ENCODE data around the gene DNM3. TPM values are rescaled to one million over a fixed set of nuclear protein-coding genes. Genes with fewer than 3 reads are reported as not detected.
A peak's percentile ranks its signal among the peaks of the same experiment; 100 is the strongest.

DNM3 gene
- total and polyA plus RNA-seq, 2 of the 8 experiments (the other 6 are each of a cell fraction or from before 2014, with no cell fraction given), result 2.0 to 8.5 TPM

- TF ChIP-seq KDM5A (IDR thresholded peaks at IDR 0.05; ENCODE audit: low read length) (no peak), JUND (IDR thresholded peaks at IDR 0.05; ENCODE audit: low read length) (no peak), HDAC6 (IDR thresholded peaks at IDR 0.05; ENCODE audit: low read depth, low read length) (no peak), TAF7 (optimal IDR thresholded peaks at IDR 0.05; ENCODE audit: borderline replicate concordance, low read depth, low read length) (no peak), FOSL1 (IDR thresholded peaks at IDR 0.05; ENCODE audit: insufficient read depth, low read depth, low read length) (no peak), SUZ12 (IDR thresholded peaks at IDR 0.05; ENCODE audit: low read length) (no peak), EGR1 (IDR thresholded peaks at IDR 0.05; ENCODE audit: borderline replicate concordance, low read depth, low read length) (no peak), NANOG (IDR thresholded peaks at IDR 0.05; ENCODE audit: insufficient read depth, low read depth, low read length, poor library complexity, severe bottlenecking) (no peak), PHF8 (conservative IDR thresholded peaks at IDR 0.05; ENCODE audit: low read depth, low read length) (no peak)
- TF ChIP-seq, protein P1, sequence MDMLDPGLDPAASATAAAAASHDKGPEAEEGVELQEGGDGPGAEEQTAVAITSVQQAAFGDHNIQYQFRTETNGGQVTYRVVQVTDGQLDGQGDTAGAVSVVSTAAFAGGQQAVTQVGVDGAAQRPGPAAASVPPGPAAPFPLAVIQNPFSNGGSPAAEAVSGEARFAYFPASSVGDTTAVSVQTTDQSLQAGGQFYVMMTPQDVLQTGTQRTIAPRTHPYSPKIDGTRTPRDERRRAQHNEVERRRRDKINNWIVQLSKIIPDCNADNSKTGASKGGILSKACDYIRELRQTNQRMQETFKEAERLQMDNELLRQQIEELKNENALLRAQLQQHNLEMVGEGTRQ (IDR thresholded peaks at IDR 0.05; ENCODE audit: low read length), result no peak
- POLR2A ChIA-PET (ENCODE audit: partially characterized antibody), result no interaction called here
- H4K91ac ChIP-seq (replicated peaks; ENCODE audit: insufficient read length, low read length), result no peak overlapping the region
- no peak overlapping the region for H3K4ac ChIP-seq (replicated peaks; ENCODE audit: insufficient read length, low read depth, low read length)
- no peaks in the 10 kb centered on the region for H3K27me3 ChIP-seq (replicated peaks in 1 of 4; ENCODE audit: control insufficient read depth in 3 of 4, extremely low read depth in 1 of 4, insufficient read depth in 3 of 4, low read length in 3 of 4)
- H2BK15ac ChIP-seq (ENCODE audit: low read length), result no peak overlapping the region
- no peaks in the 10 kb centered on the region for H3K9me3 ChIP-seq (ENCODE audit: insufficient read depth in 2 of 2, low read depth in 1 of 2, low read length in 1 of 2)
- no peaks in the 10 kb centered on the region for H3K4me1 ChIP-seq (replicated peaks in 1 of 4; ENCODE audit: control insufficient read depth in 3 of 4, insufficient read depth in 4 of 4, low read length in 3 of 4)
- no peak overlapping the region for H4K5ac ChIP-seq (ENCODE audit: insufficient read length, low read depth, low read length)
- no peak overlapping the region for H2AK5ac ChIP-seq (ENCODE audit: low read depth, low read length)
- peak overlapping the region; percentile 53 to 92 (median 90) for H3K4me3 ChIP-seq (ENCODE audit: extremely low read depth in 1 of 4, insufficient read depth in 2 of 4, low read depth in 3 of 4, low read length in 4 of 4)
- peak overlapping the region in 2 of 4 experiments; percentile 48 to 81; a peak in 1 of 7 replicates for H3K9ac ChIP-seq (replicated peaks in 1 of 4; ENCODE audit: extremely low read depth in 1 of 4, low read depth in 3 of 4, low read length in 3 of 4)
- peak overlapping the region; percentile 50 for H3K56ac ChIP-seq (replicated peaks; ENCODE audit: insufficient read length, low read depth, low read length)
- no peak overlapping the region for H2BK5ac ChIP-seq (ENCODE audit: low read depth, low read length)
- H3K23me2 ChIP-seq (ENCODE audit: low read depth, low read length), result no peaks in the 10 kb centered on the region
- H3K23ac ChIP-seq (ENCODE audit: insufficient read length), result no peak overlapping the region
- H3K79me1 ChIP-seq (ENCODE audit: low read depth, low read length), result 0 out of 2 replicates have a peak, but pooled peaks cover 3% of the 10 kb centered on the region
- DNase-seq (ENCODE audit: low read depth in 1 of 2, low spot score in 2 of 2), result no peak
- H2AFZ ChIP-seq (ENCODE audit: low read length), result no peak overlapping the region
- H3K27ac ChIP-seq (ENCODE audit: low read depth, low read length), result no peak overlapping the region
- no peak overlapping the region for H3K14ac ChIP-seq (ENCODE audit: insufficient read length)
- H2BK20ac ChIP-seq (ENCODE audit: low read length), result no peak overlapping the region
- no peak for FAIRE-seq
- H4K20me1 ChIP-seq (replicated peaks in 1 of 2; ENCODE audit: control insufficient read depth in 1 of 2, insufficient read depth in 2 of 2, low read length in 2 of 2), result peaks cover 0 to 2% of the 10 kb centered on the region in 2 experiments
- H4K8ac ChIP-seq (ENCODE audit: extremely low read depth, insufficient read depth, low read length), result no peak overlapping the region
- CTCF ChIA-PET (ENCODE audit: partially characterized antibody), result interaction anchor here (0.7 to 2.4 kb wide), 22 partner anchors 8 to 642 kb away, joined by 3 to 10 read pairs (median 4); no protein-coding TSS in a partner anchor
- H2BK12ac ChIP-seq (ENCODE audit: low read depth, low read length), result no peak overlapping the region
- H2BK120ac ChIP-seq (replicated peaks; ENCODE audit: low read depth, low read length), result no peak overlapping the region
- WGBS, 2 experiments (ENCODE audit: extremely low coverage in 1 of 2, insufficient coverage in 1 of 2, insufficient read length in 1 of 2, insufficient replicate concordance in 2 of 2, low coverage in 1 of 2, low lambda C conversion rate in 2 of 2, missing lambda C conversion rate in 1 of 2), result 83% methylated on average over 3 of the region's 3 CpGs; no CpG with 5 or more reads in 1 of the 2 experiments
- H3K4me2 ChIP-seq (ENCODE audit: insufficient read depth in 1 of 2, low read depth in 2 of 2, low read length in 2 of 2), result peak overlapping the region; percentile 61 to 66
- H3K36me3 ChIP-seq (ENCODE audit: control insufficient read depth in 2 of 4, insufficient read depth in 4 of 4, low read length in 3 of 4), result peaks cover 0 to 8% (median 3%) of the 10 kb centered on the region in 4 experiments; a peak in 4 of 8 replicates
- peaks cover 0 to 11% of the 10 kb centered on the region in 2 experiments; a peak in 3 of 4 replicates for H3K79me2 ChIP-seq (ENCODE audit: control insufficient read depth in 1 of 2, insufficient read depth in 2 of 2, low read length in 2 of 2)
- H3K18ac ChIP-seq (ENCODE audit: extremely low read depth, low read length), result no peak overlapping the region
These were observed 601.7 kb downstream of the DNM3 start for GRCh38 chr1:172442843-172443565.

Data from H1 (cell line).